Body of pancreas (tissue), 4 donors: Measurements from ENCODE around the gene NOD2.

ENCODE experiments used
- CTCF ChIP-seq, 7 experiments: fragments of 450-650 bp in 4 of 7; fragments of 200-600 bp in 3 of 7; sonication (generic) in 3 of 7; IDR thresholded peaks; one replicate each; pipeline ENCODE4 v1.5.1; 2016 to 2019; ENCODE audit warnings: antibody characterized with exemption in 7 of 7
- POLR2A ChIP-seq, 3 donors: fragments of 450-650 bp; IDR thresholded peaks; one replicate each; pipeline ENCODE4 v1.6.1; 2016; ENCODE audit warnings: antibody characterized with exemption in 3 of 3, mild to moderate bottlenecking in 2 of 3

GRCh38 chr16:50651835-50652438, 41.5 kb upstream of the NOD2 start:
- TF ChIP-seq CTCF (IDR thresholded peaks at IDR 0.05) (no peak), POLR2A (IDR thresholded peaks at IDR 0.05) (no peak)
